ENCODE data around the gene DUSP8. TPM values are rescaled to one million over a fixed set of nuclear protein-coding genes. Genes with fewer than 3 reads are reported as not detected.
A peak's percentile ranks its signal among the peaks of the same experiment; 100 is the strongest.

DUSP8 gene
- total and polyA plus RNA-seq, 12 donors = 5.9 to 53.5 (median 18.9) TPM

- Histone ChIP-seq H3K4me3 (no peak overlapping the region), H3K9me3 (no peaks in the 10 kb centered on the region), H3K27me3 (peaks cover 0 to 21% (median 0%) of the 10 kb centered on the region in 7 donors), H3K4me1 (peaks cover 20 to 54% (median 36%) of the 10 kb centered on the region in 9 donors), H3K36me3 (peaks cover 0 to 33% (median 7%) of the 10 kb centered on the region in 9 donors), H3K27ac (peak overlapping the region in 2 of 10 donors; percentile 22 to 31)
- intact Hi-C loops (cut with DNase I) = no loop called here
- no peak for TF ChIP-seq CTCF (IDR thresholded peaks at IDR 0.05)
- WGBS, 2 donors = 82 to 83% methylated on average over 13 of the region's 13 CpGs
- no peak for DNase-seq
- ATAC-seq = no peak
Measured at GRCh38 chr11:1554981-1555712, 16.9 kb downstream of the DUSP8 start.

GRCh38 chr11:1553808-1554594 lies 18.1 kb downstream of the DUSP8 start:
- intact Hi-C loops (cut with DNase I) = no loop called here
- Histone ChIP-seq H3K4me3 (no peak overlapping the region), H3K27ac (no peak overlapping the region), H3K36me3 (peaks cover 0 to 28% (median 7%) of the 10 kb centered on the region in 9 donors), H3K9me3 (no peaks in the 10 kb centered on the region), H3K4me1 (peaks cover 16 to 47% (median 28%) of the 10 kb centered on the region in 9 donors), H3K27me3 (peaks cover 0 to 26% (median 0%) of the 10 kb centered on the region in 7 donors)
- no peak for TF ChIP-seq CTCF (IDR thresholded peaks at IDR 0.05)
- ATAC-seq (no peak), DNase-seq (no peak)
- WGBS, 2 donors = 81% methylated on average over 20 of the region's 20 CpGs

- Histone ChIP-seq H3K36me3 (no peaks in the 10 kb centered on the region), H3K27ac (peak overlapping the region in 8 of 10 donors; percentile 77 to 96 (median 82)), H3K9me3 (no peaks in the 10 kb centered on the region), H3K4me1 (peaks cover 19 to 50% (median 33%) of the 10 kb centered on the region in 9 donors), H3K27me3 (peaks cover 0 to 48% (median 30%) of the 10 kb centered on the region in 7 donors), H3K4me3 (no peak overlapping the region)
- intact Hi-C loops (cut with DNase I) = loop anchor here in 6 of 10 donors (5.0 to 10.0 kb wide), 2 partner anchors 75 to 78 kb away; partner anchors contain the start of genes KRTAP5-5 (in 6 of the 6) and KRTAP5-4 (in 5 of the 6)
- ATAC-seq (peak in 2 of 8 donors; percentile 13 to 21), DNase-seq (peak in 1 of 2 donors; percentile 16)
- peak in 5 of 9 donors; percentile 9 to 30 (median 17) for TF ChIP-seq CTCF (IDR thresholded peaks at IDR 0.05)
- WGBS, 2 donors = 82 to 85% methylated on average over 13 of the region's 13 CpGs
Measured at GRCh38 chr11:1549338-1550330, 22.4 kb downstream of the DUSP8 start.

All from heart right ventricle (tissue), 16 donors.